Head of caudate nucleus (tissue), 42 donors: ENCODE measurements around the gene SPHK2.
"Not testable (repeated sequence)": the region's sequence is repeated elsewhere in the genome, so short reads cannot be mapped to it uniquely, and the experiment has no call there.

Experiments
- DNase-seq, 42 donors: peaks; one replicate each; pipeline versions ENCODE4 v3.0.0 to v3.0.0-alpha.2; 2020 to 2021; ENCODE audit warnings: mixed read lengths in 7 of 42
- intact Hi-C: fragments of 100-400 bp; cut with DNase I; formaldehyde crosslinking; loops from one replicate; pipeline ENCODE4 v1.15.0; 2022

The SPHK2 gene

GRCh38 chr19:48646722-48647216, 27.5 kb downstream of the SPHK2 start:
- DNase-seq = no peak
- intact Hi-C loops = loop anchor here (2.0 to 10.0 kb wide), 2 partner anchors 68 to 188 kb away; partner anchors contain the start of gene HSD17B14

GRCh38 chr19:48648134-48648533, 28.8 kb downstream of the SPHK2 start:
- no peak for DNase-seq
- intact Hi-C loops = loop anchor here (10.0 kb wide), 1 partner anchor 187 kb away; the partner anchor contains the start of gene HSD17B14

GRCh38 chr19:48650974-48651682, 31.8 kb downstream of the SPHK2 start:
- intact Hi-C loops = no loop called here
- no peak for DNase-seq

- intact Hi-C loops = no loop called here
- DNase-seq = no peak
These were observed 32.4 kb downstream of the SPHK2 start for GRCh38 chr19:48651683-48652048.

GRCh38 chr19:48654299-48655059, 35.2 kb downstream of the SPHK2 start:
- intact Hi-C loops = no loop called here
- DNase-seq = no peak

GRCh38 chr19:48656840-48657474, 37.7 kb downstream of the SPHK2 start:
- DNase-seq = no peak
- intact Hi-C loops = no loop called here

- intact Hi-C loops = not testable (repeated sequence)
These were observed 38.5 kb downstream of the SPHK2 start for GRCh38 chr19:48657828-48658227.

GRCh38 chr19:48658483-48658882, 39.2 kb downstream of the SPHK2 start:
- no peak for DNase-seq
- intact Hi-C loops = no loop called here

More at GRCh38 chr19:48657828-48658227, 38.5 kb downstream of the SPHK2 start:
- not testable (repeated sequence) for DNase-seq

GRCh38 chr19:48659768-48660167, 40.5 kb downstream of the SPHK2 start:
- intact Hi-C loops = no loop called here
- peak in 2 of 42 donors; percentile 17 to 30 for DNase-seq

- peak; percentile 64 to 89 (median 79) for DNase-seq
- intact Hi-C loops = no loop called here
These were observed 41.8 kb downstream of the SPHK2 start for GRCh38 chr19:48660852-48661710.

GRCh38 chr19:48661711-48662090, 42.4 kb downstream of the SPHK2 start:
- intact Hi-C loops = no loop called here
- no peak for DNase-seq

- DNase-seq = no peak
- intact Hi-C loops = no loop called here
These were observed 44.4 kb downstream of the SPHK2 start for GRCh38 chr19:48663667-48664066.

GRCh38 chr19:48664476-48664875, 45.2 kb downstream of the SPHK2 start:
- DNase-seq = no peak
- intact Hi-C loops = no loop called here

- no peak for DNase-seq
- intact Hi-C loops = no loop called here
These were observed 46.5 kb downstream of the SPHK2 start for GRCh38 chr19:48665786-48666185.

- no peak for DNase-seq
- intact Hi-C loops = no loop called here
These were observed 49.0 kb downstream of the SPHK2 start for GRCh38 chr19:48668332-48668731.

- no peak for DNase-seq
- intact Hi-C loops = no loop called here
These were observed 49.5 kb downstream of the SPHK2 start for GRCh38 chr19:48668761-48669160.

- no peak for DNase-seq
- intact Hi-C loops = no loop called here
These were observed 50.8 kb downstream of the SPHK2 start for GRCh38 chr19:48669903-48670668.
